ENCODE measurements around the gene CDC42SE1.

CDC42SE1 gene

DNA sequence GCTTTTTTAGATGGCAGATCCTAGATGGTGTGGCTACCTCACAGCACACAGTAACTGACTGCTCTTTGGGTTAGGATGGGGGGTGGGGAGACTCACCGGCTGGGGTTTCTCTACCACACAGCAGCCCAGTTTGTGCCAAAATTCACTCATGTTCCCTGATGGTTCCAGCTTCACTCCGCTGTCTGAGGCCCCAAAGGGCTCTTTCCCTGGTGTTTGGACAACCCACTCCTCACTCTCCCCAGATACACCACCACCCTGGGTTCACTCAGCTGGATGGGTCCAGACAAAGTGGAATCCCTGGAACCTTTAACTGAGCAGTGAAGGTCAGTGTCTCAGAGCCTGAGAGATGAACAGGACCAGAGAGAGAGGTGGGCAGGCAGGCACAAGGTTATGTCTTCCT lies 3.8 kb downstream of the CDC42SE1 start:
- peak overlapping the region; percentile 89 to 96 for H3K27ac ChIP-seq (ENCODE audit: low read depth in 2 of 2, low read length in 2 of 2)
- H3K4me1 ChIP-seq (ENCODE audit: control insufficient read depth in 2 of 2, insufficient read depth in 2 of 2, low read length in 2 of 2), result peaks cover 32 to 43% of the 10 kb centered on the region in 2 donors
- peak overlapping the region; percentile 44 to 98 for H3K4me3 ChIP-seq (ENCODE audit: low read length in 2 of 2)
- peaks cover 35 to 44% of the 10 kb centered on the region in 2 donors for H3K36me3 ChIP-seq (ENCODE audit: control insufficient read depth in 2 of 2, insufficient read depth in 2 of 2, low read length in 2 of 2)
- H3K9ac ChIP-seq (ENCODE audit: low read depth in 1 of 2, low read length in 2 of 2), result peak overlapping the region in 1 of 2 donors; percentile 48
- no peaks in the 10 kb centered on the region for H3K9me3 ChIP-seq (ENCODE audit: control insufficient read depth in 2 of 2, low read length in 2 of 2)
- H3K27me3 ChIP-seq (ENCODE audit: control insufficient read depth in 2 of 2, insufficient read depth in 2 of 2, low read length in 2 of 2), result no peaks in the 10 kb centered on the region

DNA sequence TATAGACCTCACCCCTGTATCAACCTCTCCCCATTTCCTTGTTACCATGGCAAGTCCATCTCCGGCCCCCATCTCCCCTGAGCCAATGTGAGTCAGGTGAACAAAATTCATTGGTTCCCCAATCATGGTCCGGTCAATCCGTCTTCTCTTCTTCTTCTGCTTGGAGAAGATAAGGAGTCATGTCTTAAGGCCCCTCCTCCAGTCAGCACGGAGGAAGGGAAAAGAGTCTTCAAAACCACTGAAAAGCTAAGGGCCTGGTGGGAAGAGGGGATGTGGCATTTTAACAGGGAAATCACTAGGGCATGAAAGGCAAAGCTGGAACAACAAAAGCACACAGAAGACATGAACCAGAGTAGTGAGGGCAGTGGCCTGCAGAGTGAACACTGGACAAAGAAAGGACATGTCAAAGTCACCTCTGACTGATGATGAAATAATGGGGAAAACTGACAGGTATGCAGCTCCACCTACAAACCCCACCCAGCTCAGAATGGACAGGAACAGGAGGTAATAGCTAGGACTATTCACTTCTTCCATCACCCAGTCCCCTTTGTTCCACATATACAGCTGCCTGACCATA lies 4.4 kb downstream of the CDC42SE1 start:
- peak overlapping the region in 1 of 2 donors; percentile 98 for H3K4me3 ChIP-seq (ENCODE audit: low read length in 2 of 2)
- peak overlapping the region; percentile 89 to 96 for H3K27ac ChIP-seq (ENCODE audit: low read depth in 2 of 2, low read length in 2 of 2)
- H3K27me3 ChIP-seq (ENCODE audit: control insufficient read depth in 2 of 2, insufficient read depth in 2 of 2, low read length in 2 of 2), result no peaks in the 10 kb centered on the region
- peaks cover 38 to 44% of the 10 kb centered on the region in 2 donors for H3K36me3 ChIP-seq (ENCODE audit: control insufficient read depth in 2 of 2, insufficient read depth in 2 of 2, low read length in 2 of 2)
- no peak overlapping the region for H3K9ac ChIP-seq (ENCODE audit: low read depth in 1 of 2, low read length in 2 of 2)
- no peaks in the 10 kb centered on the region for H3K9me3 ChIP-seq (ENCODE audit: control insufficient read depth in 2 of 2, low read length in 2 of 2)
- H3K4me1 ChIP-seq (ENCODE audit: control insufficient read depth in 2 of 2, insufficient read depth in 2 of 2, low read length in 2 of 2), result peaks cover 32 to 42% of the 10 kb centered on the region in 2 donors

DNA sequence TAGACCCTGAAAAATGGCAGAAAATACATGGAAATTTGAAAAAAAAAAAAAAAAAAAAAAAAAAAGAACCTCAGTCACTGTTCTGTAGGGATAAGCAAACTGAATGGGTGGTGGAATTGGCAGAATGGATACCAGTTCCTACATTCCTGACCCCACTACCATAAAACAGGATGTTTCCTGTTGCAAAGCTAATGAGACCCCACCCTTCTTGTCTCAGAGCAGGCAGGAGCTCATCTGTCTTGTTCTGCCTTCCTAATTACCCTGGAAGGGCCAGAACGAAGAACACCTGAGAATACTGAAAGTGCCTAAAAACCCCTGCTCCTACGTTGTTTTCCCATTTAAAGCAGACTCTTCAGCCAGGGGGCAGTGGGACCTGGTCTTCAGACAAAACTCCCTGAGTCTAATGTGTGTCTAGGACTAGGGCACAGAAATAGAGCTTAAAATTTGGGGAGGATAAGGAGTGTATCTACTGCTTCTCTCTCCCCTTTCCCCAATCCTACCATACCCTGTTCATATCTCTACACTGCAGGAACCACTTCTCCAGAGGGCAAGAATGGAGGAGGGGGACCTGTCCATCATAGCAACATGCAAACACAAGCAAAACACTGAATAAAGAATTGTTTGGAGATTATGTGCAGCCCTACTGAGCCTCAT lies 7.9 kb downstream of the CDC42SE1 start:
- no peaks in the 10 kb centered on the region for H3K9me3 ChIP-seq (ENCODE audit: control insufficient read depth in 2 of 2, low read length in 2 of 2)
- no peak overlapping the region for H3K9ac ChIP-seq (ENCODE audit: low read depth in 1 of 2, low read length in 2 of 2)
- H3K27me3 ChIP-seq (ENCODE audit: control insufficient read depth in 2 of 2, insufficient read depth in 2 of 2, low read length in 2 of 2), result no peaks in the 10 kb centered on the region
- no peak overlapping the region for H3K27ac ChIP-seq (ENCODE audit: low read depth in 2 of 2, low read length in 2 of 2)
- H3K4me1 ChIP-seq (ENCODE audit: control insufficient read depth in 2 of 2, insufficient read depth in 2 of 2, low read length in 2 of 2), result peaks cover 25 to 34% of the 10 kb centered on the region in 2 donors
- peaks cover 38 to 44% of the 10 kb centered on the region in 2 donors for H3K36me3 ChIP-seq (ENCODE audit: control insufficient read depth in 2 of 2, insufficient read depth in 2 of 2, low read length in 2 of 2)
- no peak overlapping the region for H3K4me3 ChIP-seq (ENCODE audit: low read length in 2 of 2)

DNA sequence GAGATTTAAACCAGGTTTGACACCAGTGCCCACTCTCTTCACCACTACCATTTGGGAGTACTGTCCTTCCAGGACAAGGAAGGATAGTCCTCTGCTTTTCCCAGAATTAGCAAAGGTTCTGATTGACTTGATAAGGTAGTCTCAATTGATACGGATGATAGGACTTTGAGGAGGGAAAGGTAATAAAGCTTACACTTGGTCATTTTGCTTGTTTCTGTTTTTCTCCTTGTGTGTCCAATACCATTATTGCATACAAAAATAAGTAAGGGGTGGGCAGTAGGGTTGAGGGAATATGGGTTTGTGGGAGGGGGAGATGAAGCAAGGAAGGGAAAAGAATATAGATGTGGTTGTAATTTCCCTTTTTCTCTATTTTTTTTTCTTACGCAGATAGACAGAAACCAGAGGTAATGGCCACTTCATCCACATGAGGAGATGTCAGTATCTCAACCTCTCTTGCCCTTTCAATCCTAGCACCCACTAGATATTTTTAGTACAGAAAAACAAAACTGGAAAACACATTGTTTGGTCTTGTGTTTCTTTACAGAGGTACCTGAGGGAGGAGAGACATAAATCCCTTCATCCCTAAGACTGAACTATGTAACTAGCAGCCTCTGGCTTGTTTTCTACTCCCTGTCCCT lies 9.3 kb downstream of the CDC42SE1 start:
- no peak overlapping the region for H3K4me3 ChIP-seq (ENCODE audit: low read length in 2 of 2)
- no peak overlapping the region for H3K9ac ChIP-seq (ENCODE audit: low read depth in 1 of 2, low read length in 2 of 2)
- H3K4me1 ChIP-seq (ENCODE audit: control insufficient read depth in 2 of 2, insufficient read depth in 2 of 2, low read length in 2 of 2), result peaks cover 12 to 20% of the 10 kb centered on the region in 2 donors
- no peaks in the 10 kb centered on the region for H3K9me3 ChIP-seq (ENCODE audit: control insufficient read depth in 2 of 2, low read length in 2 of 2)
- H3K27me3 ChIP-seq (ENCODE audit: control insufficient read depth in 2 of 2, insufficient read depth in 2 of 2, low read length in 2 of 2), result no peaks in the 10 kb centered on the region
- H3K27ac ChIP-seq (ENCODE audit: low read depth in 2 of 2, low read length in 2 of 2), result no peak overlapping the region
- peaks cover 32 to 38% of the 10 kb centered on the region in 2 donors for H3K36me3 ChIP-seq (ENCODE audit: control insufficient read depth in 2 of 2, insufficient read depth in 2 of 2, low read length in 2 of 2)

DNA sequence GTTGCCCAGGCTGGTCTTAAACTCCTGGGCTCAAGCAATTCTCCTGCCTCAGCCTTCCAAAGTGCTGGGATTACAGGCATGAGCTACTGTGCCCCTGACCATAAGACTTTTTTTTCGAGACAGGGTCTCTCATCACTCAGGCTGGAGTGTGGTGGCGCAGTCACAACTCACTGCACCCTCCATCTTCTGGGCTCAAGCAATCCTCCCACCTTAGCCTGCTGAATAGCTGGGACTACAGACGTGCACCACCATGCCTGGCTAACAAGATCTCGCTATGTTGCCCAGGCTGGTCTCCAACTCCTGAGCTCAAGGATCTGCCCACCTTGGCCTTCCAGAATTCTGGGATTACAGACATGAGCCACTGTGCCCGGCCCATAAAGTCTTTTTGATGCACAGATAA lies 10.0 kb downstream of the CDC42SE1 start:
- H3K9ac ChIP-seq (ENCODE audit: low read depth in 1 of 2, low read length in 2 of 2), result no peak overlapping the region
- H3K27ac ChIP-seq (ENCODE audit: low read depth in 2 of 2, low read length in 2 of 2), result no peak overlapping the region
- peaks cover 9 to 16% of the 10 kb centered on the region in 2 donors for H3K4me1 ChIP-seq (ENCODE audit: control insufficient read depth in 2 of 2, insufficient read depth in 2 of 2, low read length in 2 of 2)
- H3K27me3 ChIP-seq (ENCODE audit: control insufficient read depth in 2 of 2, insufficient read depth in 2 of 2, low read length in 2 of 2), result no peaks in the 10 kb centered on the region
- no peak overlapping the region for H3K4me3 ChIP-seq (ENCODE audit: low read length in 2 of 2)
- H3K36me3 ChIP-seq (ENCODE audit: control insufficient read depth in 2 of 2, insufficient read depth in 2 of 2, low read length in 2 of 2), result peaks cover 25 to 31% of the 10 kb centered on the region in 2 donors
- no peaks in the 10 kb centered on the region for H3K9me3 ChIP-seq (ENCODE audit: control insufficient read depth in 2 of 2, low read length in 2 of 2)

DNA sequence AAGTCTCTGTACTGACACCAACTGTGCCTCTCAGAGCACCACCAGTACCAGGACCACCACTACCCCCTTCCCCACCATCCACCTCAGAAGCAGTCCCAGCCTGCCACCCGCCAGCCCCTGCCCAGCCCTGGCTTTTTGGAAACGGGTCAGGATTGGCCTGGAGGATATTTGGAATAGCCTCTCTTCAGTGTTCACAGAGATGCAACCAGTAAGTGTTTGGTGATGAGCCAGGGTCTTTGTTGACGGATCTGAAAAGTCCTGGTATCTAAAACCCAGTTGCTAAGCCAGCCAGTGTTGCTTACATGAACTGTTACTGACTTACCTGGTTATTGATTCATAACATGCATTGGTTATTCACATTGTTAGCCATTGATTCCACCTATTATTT lies 10.8 kb downstream of the CDC42SE1 start:
- H3K27ac ChIP-seq (ENCODE audit: low read depth in 2 of 2, low read length in 2 of 2), result peak overlapping the region; percentile 18 to 79
- H3K36me3 ChIP-seq (ENCODE audit: control insufficient read depth in 2 of 2, insufficient read depth in 2 of 2, low read length in 2 of 2), result peaks cover 19 to 22% of the 10 kb centered on the region in 2 donors
- H3K9me3 ChIP-seq (ENCODE audit: control insufficient read depth in 2 of 2, low read length in 2 of 2), result no peaks in the 10 kb centered on the region
- H3K4me1 ChIP-seq (ENCODE audit: control insufficient read depth in 2 of 2, insufficient read depth in 2 of 2, low read length in 2 of 2), result peaks cover 9 to 16% of the 10 kb centered on the region in 2 donors
- H3K9ac ChIP-seq (ENCODE audit: low read depth in 1 of 2, low read length in 2 of 2), result peak overlapping the region; percentile 52 to 73
- peak overlapping the region; percentile 69 to 90 for H3K4me3 ChIP-seq (ENCODE audit: low read length in 2 of 2)
- no peaks in the 10 kb centered on the region for H3K27me3 ChIP-seq (ENCODE audit: control insufficient read depth in 2 of 2, insufficient read depth in 2 of 2, low read length in 2 of 2)

DNA sequence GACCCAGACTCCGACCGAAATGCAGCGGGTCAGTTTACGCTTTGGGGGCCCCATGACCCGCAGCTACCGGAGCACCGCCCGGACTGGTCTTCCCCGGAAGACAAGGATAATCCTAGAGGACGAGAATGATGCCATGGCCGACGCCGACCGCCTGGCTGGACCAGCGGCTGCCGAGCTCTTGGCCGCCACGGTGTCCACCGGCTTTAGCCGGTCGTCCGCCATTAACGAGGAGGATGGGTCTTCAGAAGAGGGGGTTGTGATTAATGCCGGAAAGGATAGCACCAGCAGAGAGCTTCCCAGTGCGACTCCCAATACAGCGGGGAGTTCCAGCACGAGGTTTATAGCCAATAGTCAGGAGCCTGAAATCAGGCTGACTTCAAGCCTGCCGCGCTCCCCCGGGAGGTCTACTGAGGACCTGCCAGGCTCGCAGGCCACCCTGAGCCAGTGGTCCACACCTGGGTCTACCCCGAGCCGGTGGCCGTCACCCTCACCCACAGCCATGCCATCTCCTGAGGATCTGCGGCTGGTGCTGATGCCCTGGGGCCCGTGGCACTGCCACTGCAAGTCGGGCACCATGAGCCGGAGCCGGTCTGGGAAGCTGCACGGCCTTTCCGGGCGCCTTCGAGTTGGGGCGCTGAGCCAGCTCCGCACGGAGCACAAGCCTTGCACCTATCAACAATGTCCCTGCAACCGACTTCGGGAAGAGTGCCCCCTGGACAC lies 11.3 kb downstream of the CDC42SE1 start:
- Histone ChIP-seq H3K27me3 (ENCODE audit: control insufficient read depth in 2 of 2, insufficient read depth in 2 of 2, low read length in 2 of 2) (no peaks in the 10 kb centered on the region), H3K9ac (ENCODE audit: low read depth in 1 of 2, low read length in 2 of 2) (peak overlapping the region; percentile 52 to 73), H3K9me3 (ENCODE audit: control insufficient read depth in 2 of 2, low read length in 2 of 2) (no peaks in the 10 kb centered on the region), H3K36me3 (ENCODE audit: control insufficient read depth in 2 of 2, insufficient read depth in 2 of 2, low read length in 2 of 2) (peaks cover 17 to 18% of the 10 kb centered on the region in 2 donors), H3K27ac (ENCODE audit: low read depth in 2 of 2, low read length in 2 of 2) (peak overlapping the region; percentile 18 to 79), H3K4me1 (ENCODE audit: control insufficient read depth in 2 of 2, insufficient read depth in 2 of 2, low read length in 2 of 2) (peaks cover 9 to 16% of the 10 kb centered on the region in 2 donors), H3K4me3 (ENCODE audit: low read length in 2 of 2) (peak overlapping the region; percentile 69 to 90)

DNA sequence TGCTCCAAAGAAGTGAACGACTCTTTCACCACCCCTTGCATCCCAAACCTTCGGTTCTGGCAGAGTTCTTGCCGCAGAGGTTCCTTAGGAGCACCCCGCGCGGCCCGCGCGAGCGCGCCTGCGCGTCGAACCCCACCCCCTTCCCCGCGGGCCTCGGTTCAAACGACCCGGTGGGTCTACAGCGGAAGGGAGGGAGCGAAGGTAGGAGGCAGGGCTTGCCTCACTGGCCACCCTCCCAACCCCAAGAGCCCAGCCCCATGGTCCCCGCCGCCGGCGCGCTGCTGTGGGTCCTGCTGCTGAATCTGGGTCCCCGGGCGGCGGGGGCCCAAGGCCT lies 11.9 kb downstream of the CDC42SE1 start, which contains the start of gene C1orf56:
Gene C1orf56, plus strand, starts transcription at position 161 of the 334 bp plus-strand sequence. Its CDS starts 97 bp downstream, at position 258.
- peak within 1 kb of the TSS; percentile 69 to 90 for H3K4me3 ChIP-seq (ENCODE audit: low read length in 2 of 2)
- no peaks in the 10 kb centered on the region for H3K27me3 ChIP-seq (ENCODE audit: control insufficient read depth in 2 of 2, insufficient read depth in 2 of 2, low read length in 2 of 2)
- peaks cover 12 to 13% of the 10 kb centered on the region in 2 donors for H3K36me3 ChIP-seq (ENCODE audit: control insufficient read depth in 2 of 2, insufficient read depth in 2 of 2, low read length in 2 of 2)
- H3K9me3 ChIP-seq (ENCODE audit: control insufficient read depth in 2 of 2, low read length in 2 of 2), result no peaks in the 10 kb centered on the region
- H3K9ac ChIP-seq (ENCODE audit: low read depth in 1 of 2, low read length in 2 of 2), result peak within 1 kb of the TSS; percentile 52 to 73
- peak within 1 kb of the TSS; percentile 18 to 79 for H3K27ac ChIP-seq (ENCODE audit: low read depth in 2 of 2, low read length in 2 of 2)
- peaks cover 9 to 16% of the 10 kb centered on the region in 2 donors for H3K4me1 ChIP-seq (ENCODE audit: control insufficient read depth in 2 of 2, insufficient read depth in 2 of 2, low read length in 2 of 2)

DNA sequence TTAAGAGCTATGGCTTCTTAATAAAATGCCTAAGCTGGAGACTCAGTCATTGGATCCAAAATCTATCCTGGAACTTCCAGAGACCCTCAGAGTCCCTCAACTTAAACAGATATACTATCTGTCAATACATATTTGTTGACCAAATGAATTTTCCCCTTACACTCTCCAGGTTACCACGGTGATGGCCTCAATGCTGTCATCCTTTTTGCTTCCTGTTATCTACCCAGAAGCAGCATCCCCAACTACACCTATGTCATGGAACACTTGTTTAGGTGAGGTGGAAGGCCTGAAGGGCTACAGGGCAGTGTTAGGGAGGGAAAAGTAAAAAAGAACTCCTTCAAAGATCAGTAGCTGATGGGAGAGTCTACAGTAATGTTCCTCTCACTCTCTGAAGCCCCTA lies 16.3 kb downstream of the CDC42SE1 start:
- Histone ChIP-seq H3K27ac (ENCODE audit: low read depth in 2 of 2, low read length in 2 of 2) (no peak overlapping the region), H3K9ac (ENCODE audit: low read depth in 1 of 2, low read length in 2 of 2) (no peak overlapping the region), H3K27me3 (ENCODE audit: control insufficient read depth in 2 of 2, insufficient read depth in 2 of 2, low read length in 2 of 2) (no peaks in the 10 kb centered on the region), H3K4me1 (ENCODE audit: control insufficient read depth in 2 of 2, insufficient read depth in 2 of 2, low read length in 2 of 2) (peaks cover 5 to 8% of the 10 kb centered on the region in 2 donors), H3K9me3 (ENCODE audit: control insufficient read depth in 2 of 2, low read length in 2 of 2) (no peaks in the 10 kb centered on the region), H3K36me3 (ENCODE audit: control insufficient read depth in 2 of 2, insufficient read depth in 2 of 2, low read length in 2 of 2) (no peaks in the 10 kb centered on the region), H3K4me3 (ENCODE audit: low read length in 2 of 2) (no peak overlapping the region)

DNA sequence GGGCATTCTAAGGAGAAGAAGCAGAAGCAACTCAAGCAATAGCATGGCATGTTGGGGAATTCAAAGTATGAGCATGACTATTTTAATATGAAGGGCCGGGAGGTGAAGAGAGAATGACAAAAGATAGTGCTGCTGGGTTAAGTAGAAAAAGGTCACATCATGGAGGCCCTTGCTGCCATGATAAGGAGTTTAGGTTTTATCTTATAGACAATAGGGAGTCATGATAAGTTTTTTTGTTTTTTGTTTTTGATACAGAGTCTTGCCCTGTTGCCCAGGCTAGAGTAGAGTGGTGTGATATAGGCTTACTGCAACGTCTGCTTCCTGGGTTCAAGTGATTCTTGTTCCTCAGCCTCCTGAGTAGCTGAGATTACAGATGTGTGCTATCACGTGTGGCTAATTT lies 19.9 kb downstream of the CDC42SE1 start:
- Histone ChIP-seq H3K9ac (ENCODE audit: low read depth in 1 of 2, low read length in 2 of 2) (no peak overlapping the region), H3K9me3 (ENCODE audit: control insufficient read depth in 2 of 2, low read length in 2 of 2) (no peaks in the 10 kb centered on the region), H3K27me3 (ENCODE audit: control insufficient read depth in 2 of 2, insufficient read depth in 2 of 2, low read length in 2 of 2) (no peaks in the 10 kb centered on the region), H3K27ac (ENCODE audit: low read depth in 2 of 2, low read length in 2 of 2) (no peak overlapping the region), H3K4me1 (ENCODE audit: control insufficient read depth in 2 of 2, insufficient read depth in 2 of 2, low read length in 2 of 2) (no peaks in the 10 kb centered on the region), H3K36me3 (ENCODE audit: control insufficient read depth in 2 of 2, insufficient read depth in 2 of 2, low read length in 2 of 2) (peaks cover 8 to 9% of the 10 kb centered on the region in 2 donors), H3K4me3 (ENCODE audit: low read length in 2 of 2) (no peak overlapping the region)
